Ectodermal cell (in vitro differentiated cells): ENCODE results near the gene GNRH2.
"Not testable (repeated sequence)": the region's sequence is repeated elsewhere in the genome, so short reads cannot be mapped to it uniquely, and the experiment has no call there.

Experiments used
- H3K27ac ChIP-seq: 2 replicates; pipeline ENCODE4 v1.7.0; 2013; ENCODE audit warnings: mild to moderate bottlenecking, low read depth, low read length; ENCODE audit not compliant: insufficient read depth, poor library complexity, severe bottlenecking
- H3K27me3 ChIP-seq: 2 replicates; pipeline ENCODE4 v1.7.0; 2013; ENCODE audit warnings: mild to moderate bottlenecking, low read length; ENCODE audit not compliant: insufficient read depth, control insufficient read depth, poor library complexity, severe bottlenecking
- H3K36me3 ChIP-seq: one replicate; pipeline ENCODE4 v1.7.0; 2013; ENCODE audit warnings: low read length; ENCODE audit not compliant: control insufficient read depth, insufficient read depth
- H3K4me1 ChIP-seq: one replicate; pipeline ENCODE4 v1.7.0; 2013; ENCODE audit warnings: low read length; ENCODE audit not compliant: control insufficient read depth, insufficient read depth
- H3K4me3 ChIP-seq: 2 replicates; pipeline ENCODE4 v1.7.0; 2013; ENCODE audit warnings: low read depth, low read length, control low read depth; ENCODE audit not compliant: insufficient read depth
- H3K9me3 ChIP-seq: 2 replicates; pipeline ENCODE4 v1.7.0; 2013; ENCODE audit warnings: mild to moderate bottlenecking, low read length, moderate library complexity; ENCODE audit not compliant: control insufficient read depth
- WGBS, 2 experiments: methylation state at CpG; one replicate each; pipeline ENCODE4 v1.1.7; 2013; ENCODE audit warnings: missing lambda C conversion rate in 2 of 2; 5-methylcytosine and 5-hydroxymethylcytosine counted together

GNRH2 gene

GRCh38 chr20:3051385-3052019 lies 8.1 kb downstream of the GNRH2 start:
- 80 to 82% methylated on average over 7 of the region's 7 CpGs for WGBS, 2 experiments
- H3K36me3 ChIP-seq: peaks cover 18% of the 10 kb centered on the region
- no peak overlapping the region for H3K27ac ChIP-seq
- peaks cover 10% of the 10 kb centered on the region for H3K4me1 ChIP-seq
- no peaks in the 10 kb centered on the region for H3K27me3 ChIP-seq
- H3K4me3 ChIP-seq: no peak overlapping the region
- H3K9me3 ChIP-seq: no peaks in the 10 kb centered on the region

GRCh38 chr20:3059489-3059888 lies 16.1 kb downstream of the GNRH2 start:
- Histone ChIP-seq H3K4me1 (no peaks in the 10 kb centered on the region), H3K27ac (no peak overlapping the region), H3K27me3 (no peaks in the 10 kb centered on the region), H3K4me3 (no peak overlapping the region), H3K36me3 (no peaks in the 10 kb centered on the region), H3K9me3 (no peaks in the 10 kb centered on the region)
- 90 to 93% methylated on average over 3 of the region's 3 CpGs for WGBS, 2 experiments

DNA sequence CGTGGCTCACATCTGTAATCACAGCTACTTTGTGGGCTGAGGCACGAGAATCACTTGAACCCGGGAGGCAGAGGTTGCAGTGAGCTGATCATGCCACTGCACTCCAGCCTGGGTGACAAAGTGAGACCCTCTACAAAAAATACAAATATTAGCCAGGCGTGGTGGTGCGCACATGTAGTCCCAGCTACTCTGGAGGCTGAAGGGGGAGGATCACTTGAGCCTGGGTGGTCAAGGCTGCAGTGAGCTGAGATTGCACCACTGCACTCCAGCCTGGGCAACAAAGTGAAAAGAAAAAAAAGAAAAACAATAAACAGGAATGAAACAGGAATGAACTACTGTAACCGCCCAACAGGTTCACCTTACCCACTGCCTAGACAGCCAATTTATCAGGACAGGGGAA lies 20.7 kb downstream of the GNRH2 start:
- not testable (repeated sequence) for H3K27me3 ChIP-seq, H3K4me3 ChIP-seq, H3K36me3 ChIP-seq, H3K4me1 ChIP-seq, H3K9me3 ChIP-seq, H3K27ac ChIP-seq
- WGBS, 2 experiments: 84 to 87% methylated on average over 6 of the region's 6 CpGs

GRCh38 chr20:3067139-3068014 lies 24.0 kb downstream of the GNRH2 start:
- H3K27ac ChIP-seq: no peak overlapping the region
- H3K4me3 ChIP-seq: no peak overlapping the region
- 85 to 87% methylated on average over 22 to 23 of the region's 23 CpGs for WGBS, 2 experiments
- peaks cover 3% of the 10 kb centered on the region for H3K4me1 ChIP-seq
- H3K36me3 ChIP-seq: no peaks in the 10 kb centered on the region
- peaks cover 19% of the 10 kb centered on the region for H3K27me3 ChIP-seq
- H3K9me3 ChIP-seq: no peaks in the 10 kb centered on the region

DNA sequence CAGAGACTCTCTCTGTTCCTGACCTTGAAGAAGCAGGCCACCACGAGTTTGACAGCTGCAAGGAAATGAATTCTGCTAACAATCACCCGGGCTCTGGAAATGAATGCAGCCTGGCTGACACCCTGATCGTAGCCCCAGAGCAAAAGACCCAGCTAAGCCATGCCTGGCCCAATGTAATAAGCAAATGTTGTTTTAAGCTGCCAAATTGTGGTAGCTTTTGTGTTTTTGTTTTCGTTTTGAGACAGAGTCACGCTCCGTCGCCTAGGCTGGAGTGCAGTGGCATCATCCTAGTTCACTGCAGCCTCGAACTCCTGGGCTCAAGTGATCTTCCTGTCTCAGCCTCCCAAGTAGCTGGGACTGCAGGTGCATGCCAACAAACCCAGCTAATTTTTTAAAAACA lies 24.7 kb downstream of the GNRH2 start:
- Histone ChIP-seq H3K4me1 (peaks cover 9% of the 10 kb centered on the region), H3K36me3 (no peaks in the 10 kb centered on the region), H3K27ac (no peak overlapping the region), H3K27me3 (peaks cover 26% of the 10 kb centered on the region), H3K9me3 (no peaks in the 10 kb centered on the region), H3K4me3 (no peak overlapping the region)
- WGBS, 2 experiments: 86 to 89% methylated on average over 8 of the region's 8 CpGs

DNA sequence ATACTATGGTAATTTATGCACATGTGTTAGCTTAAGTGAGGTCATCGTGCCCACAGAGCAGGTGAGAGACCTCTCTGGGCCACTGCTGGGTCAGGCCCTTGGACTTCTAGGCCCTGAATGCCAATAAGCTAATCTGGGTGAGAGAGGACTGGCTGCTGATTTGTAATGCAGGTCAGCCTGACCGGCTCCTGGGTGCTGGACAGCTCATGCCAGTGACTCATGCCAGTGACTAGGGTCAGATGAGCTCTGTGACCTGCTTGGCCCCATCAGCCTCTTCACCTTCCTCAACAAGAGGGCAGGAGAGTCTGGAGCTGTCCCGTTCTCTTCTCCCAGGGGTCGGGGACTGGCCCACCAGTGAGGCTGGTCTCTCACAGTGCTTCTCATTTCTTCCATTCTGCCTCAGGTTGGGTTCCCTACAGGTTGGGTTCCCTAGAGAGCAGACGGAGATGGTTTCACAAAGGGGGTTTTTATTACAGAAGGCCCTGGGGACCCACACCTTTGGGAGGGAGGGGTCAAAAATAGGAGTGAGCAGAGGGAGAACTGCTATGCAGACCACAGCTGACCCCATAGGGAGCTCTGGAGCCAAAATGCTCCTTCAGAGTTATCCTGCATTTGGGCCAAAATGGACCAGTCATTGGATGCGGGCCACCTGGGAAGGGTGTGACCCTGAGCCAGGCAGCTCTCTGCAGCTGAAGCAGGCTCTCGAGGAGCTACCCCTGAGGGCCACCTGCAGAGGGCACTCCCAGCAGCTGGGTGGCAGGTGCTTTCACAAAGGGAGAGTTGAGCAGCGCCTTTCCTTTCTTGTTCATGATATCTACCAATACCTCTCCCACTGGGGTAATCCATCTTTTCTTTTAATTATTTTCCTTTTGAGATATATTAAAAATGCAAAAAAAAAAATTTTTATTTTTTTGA lies 25.8 kb downstream of the GNRH2 start:
- Histone ChIP-seq H3K4me3 (no peak overlapping the region), H3K4me1 (peaks cover 9% of the 10 kb centered on the region), H3K27ac (no peak overlapping the region), H3K9me3 (no peaks in the 10 kb centered on the region), H3K27me3 (peaks cover 32% of the 10 kb centered on the region), H3K36me3 (no peaks in the 10 kb centered on the region)
- WGBS, 2 experiments: 84 to 86% methylated on average over 8 of the region's 8 CpGs

GRCh38 chr20:3070725-3071124 lies 27.3 kb downstream of the GNRH2 start:
- H3K36me3 ChIP-seq: no peaks in the 10 kb centered on the region
- no peak overlapping the region for H3K27ac ChIP-seq
- H3K4me1 ChIP-seq: peaks cover 9% of the 10 kb centered on the region
- H3K27me3 ChIP-seq: peaks cover 32% of the 10 kb centered on the region
- H3K4me3 ChIP-seq: no peak overlapping the region
- no peaks in the 10 kb centered on the region for H3K9me3 ChIP-seq
- WGBS, 2 experiments: 92 to 99% methylated on average over 4 of the region's 4 CpGs

DNA sequence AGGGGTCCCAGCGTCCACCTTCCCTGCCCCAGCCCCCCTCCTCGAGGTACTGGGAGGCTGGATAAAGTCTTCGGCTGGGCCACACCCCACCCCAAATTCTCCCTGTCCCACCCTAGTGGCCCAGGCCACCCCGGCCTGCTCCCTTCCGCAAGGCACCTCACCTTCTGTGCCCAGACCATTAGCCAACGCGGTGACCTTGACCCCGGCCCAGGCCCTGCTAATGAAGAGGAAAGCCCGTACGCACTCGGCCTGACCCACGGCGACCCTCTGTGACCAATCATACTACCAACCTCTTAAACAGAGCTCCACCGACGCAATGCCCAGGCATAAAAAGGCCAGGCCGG lies 27.8 kb downstream of the GNRH2 start:
- no peak overlapping the region for H3K4me3 ChIP-seq
- H3K9me3 ChIP-seq: no peaks in the 10 kb centered on the region
- H3K36me3 ChIP-seq: no peaks in the 10 kb centered on the region
- no peak overlapping the region for H3K27ac ChIP-seq
- 86 to 87% methylated on average over 16 of the region's 16 CpGs for WGBS, 2 experiments
- H3K27me3 ChIP-seq: peaks cover 32% of the 10 kb centered on the region
- H3K4me1 ChIP-seq: peaks cover 9% of the 10 kb centered on the region

DNA sequence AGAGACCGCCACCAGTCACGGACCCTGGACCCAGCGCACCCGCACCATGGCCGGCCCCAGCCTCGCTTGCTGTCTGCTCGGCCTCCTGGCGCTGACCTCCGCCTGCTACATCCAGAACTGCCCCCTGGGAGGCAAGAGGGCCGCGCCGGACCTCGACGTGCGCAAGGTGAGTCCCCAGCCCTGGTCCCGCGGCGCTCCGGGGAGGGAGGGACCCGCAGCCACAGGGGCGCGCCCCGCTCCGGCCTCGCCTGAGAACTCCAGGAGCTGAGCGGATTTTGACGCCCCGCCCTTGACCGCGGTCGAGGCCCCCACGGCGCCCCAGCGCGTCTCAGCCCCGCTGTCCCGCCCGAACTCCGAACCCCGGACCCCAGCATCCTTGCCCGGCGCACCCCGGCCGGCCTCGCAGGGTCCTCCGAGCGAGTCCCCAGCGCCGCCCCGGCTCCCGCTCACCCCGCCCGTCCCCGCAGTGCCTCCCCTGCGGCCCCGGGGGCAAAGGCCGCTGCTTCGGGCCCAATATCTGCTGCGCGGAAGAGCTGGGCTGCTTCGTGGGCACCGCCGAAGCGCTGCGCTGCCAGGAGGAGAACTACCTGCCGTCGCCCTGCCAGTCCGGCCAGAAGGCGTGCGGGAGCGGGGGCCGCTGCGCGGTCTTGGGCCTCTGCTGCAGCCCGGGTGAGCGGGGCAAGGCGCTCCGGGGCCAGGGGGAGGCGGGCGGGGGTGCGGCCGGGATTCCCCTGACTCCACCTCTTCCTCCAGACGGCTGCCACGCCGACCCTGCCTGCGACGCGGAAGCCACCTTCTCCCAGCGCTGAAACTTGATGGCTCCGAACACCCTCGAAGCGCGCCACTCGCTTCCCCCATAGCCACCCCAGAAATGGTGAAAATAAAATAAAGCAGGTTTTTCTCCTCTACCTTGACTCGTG lies 28.4 kb downstream of the GNRH2 start, which contains the start of gene OXT:
OXT (plus strand) TSS at position 11 of the 920 bp plus-strand sequence; CDS start at position 47, 36 bp downstream.
- Histone ChIP-seq H3K4me1 (peaks cover 9% of the 10 kb centered on the region), H3K4me3 (peak within 1 kb of the TSS; percentile 30), H3K27me3 (peaks cover 32% of the 10 kb centered on the region), H3K27ac (no peak within 1 kb of the TSS), H3K36me3 (no peaks in the 10 kb centered on the region), H3K9me3 (no peaks in the 10 kb centered on the region)
- 22 to 24% methylated on average over 95 of the region's 95 CpGs for WGBS, 2 experiments
